Measurements from ENCODE around the gene TRPM8.

The TRPM8 gene

DNA sequence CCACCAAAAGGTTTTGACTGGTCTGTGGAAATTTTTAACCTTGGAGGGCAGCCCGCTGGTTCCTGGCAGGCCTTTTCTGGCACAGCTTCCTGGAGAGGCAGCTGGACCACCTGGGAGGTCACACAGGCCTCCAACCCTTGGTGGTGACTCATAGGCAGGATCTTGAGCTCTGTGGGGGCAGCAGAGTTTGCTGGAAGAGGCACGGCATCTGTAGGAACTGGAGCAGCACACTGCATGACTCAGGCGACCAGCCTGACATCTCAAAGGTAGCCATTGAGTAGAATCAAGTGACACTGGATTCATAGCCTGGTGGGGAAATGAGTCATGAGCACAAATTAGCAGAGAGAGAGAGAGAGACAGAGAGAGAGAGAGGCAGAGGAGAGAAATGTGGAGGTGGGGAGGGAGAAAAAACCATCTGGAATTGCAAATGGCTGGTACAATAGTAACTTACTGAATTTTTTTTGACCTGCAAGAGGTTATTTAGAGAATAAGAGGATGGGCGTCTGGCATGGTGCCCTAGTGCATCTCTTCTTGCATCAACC, 57.4 kb downstream of the TRPM8 start:
- peak; percentile 79 for DNase-seq (ENCODE audit: low read depth)

DNA sequence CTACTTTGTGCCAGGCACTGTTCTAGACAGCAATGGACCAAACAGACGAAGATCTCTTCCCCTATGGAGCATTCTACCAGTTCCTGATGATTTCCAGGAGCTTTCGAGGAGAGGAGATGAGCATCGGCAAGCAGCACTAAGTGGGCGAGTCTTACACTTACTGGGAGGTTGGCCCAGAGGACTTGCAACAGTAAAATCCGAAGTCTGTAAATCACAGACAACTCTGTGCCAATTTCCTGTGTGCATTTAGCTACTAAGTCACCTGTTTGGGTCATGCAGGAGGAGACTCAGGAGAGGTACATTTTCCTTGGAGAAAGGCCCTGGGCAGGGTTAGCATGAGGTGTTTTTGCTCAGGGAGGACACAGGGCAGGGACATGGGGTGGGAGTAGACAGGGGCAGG, 58.9 kb downstream of the TRPM8 start:
- no peak for DNase-seq (ENCODE audit: low read depth)

DNA sequence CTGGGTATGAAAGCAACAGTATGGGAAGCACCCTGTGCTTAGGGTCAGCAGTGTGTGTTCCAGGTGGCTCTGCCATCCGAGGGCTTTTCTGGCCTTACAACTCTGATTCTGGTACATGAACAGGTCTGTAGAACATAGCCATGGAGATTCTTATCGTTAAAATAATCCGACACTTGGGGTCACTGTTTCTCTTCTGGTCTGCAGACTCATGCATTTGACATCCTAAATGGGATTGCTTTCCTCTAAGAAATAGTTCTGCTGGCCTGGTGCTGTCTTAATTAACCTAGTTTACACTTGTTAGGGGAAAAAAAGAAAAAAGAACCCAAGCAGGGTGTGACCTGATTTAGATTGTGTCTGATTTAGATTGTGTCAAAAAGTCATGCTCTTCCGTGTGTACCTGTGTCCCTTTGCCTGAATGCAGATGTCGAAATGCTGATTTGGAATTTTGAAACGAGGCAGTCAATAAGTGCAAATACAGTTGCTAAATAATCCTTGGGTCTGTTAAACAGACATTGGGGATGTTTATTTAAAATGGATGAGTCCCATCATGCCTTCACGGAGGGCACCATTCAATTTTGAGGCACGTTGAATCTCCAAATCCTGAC, 59.6 kb downstream of the TRPM8 start:
- peak; percentile 56 for DNase-seq (ENCODE audit: low read depth)

DNA sequence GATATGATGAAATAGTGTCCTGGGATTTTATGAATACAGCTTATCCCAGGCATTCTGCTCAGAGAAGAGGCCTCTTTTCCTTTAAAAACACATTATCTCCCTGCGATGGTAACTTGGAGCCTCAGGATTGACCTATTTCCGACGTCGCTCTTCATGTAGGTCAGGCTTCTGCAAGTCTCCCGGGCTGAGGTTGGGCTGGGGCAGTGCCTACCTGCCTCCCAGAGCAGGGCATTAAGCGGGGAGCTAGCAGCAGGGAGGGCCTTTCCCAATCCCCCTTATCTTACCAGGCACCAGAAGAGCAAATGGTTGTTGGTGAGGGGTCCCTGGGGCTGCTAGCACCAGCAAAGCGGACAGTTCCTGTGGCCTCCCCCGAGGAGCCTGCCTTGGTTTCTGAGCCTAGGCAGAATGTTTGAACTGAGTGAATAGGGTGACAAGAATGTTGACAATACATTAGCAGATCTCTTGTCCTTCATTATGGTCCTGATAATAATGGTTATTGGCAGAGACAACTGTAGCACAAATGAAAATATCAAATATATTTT, 60.2 kb downstream of the TRPM8 start:
- DNase-seq (ENCODE audit: low read depth), result no peak

DNA sequence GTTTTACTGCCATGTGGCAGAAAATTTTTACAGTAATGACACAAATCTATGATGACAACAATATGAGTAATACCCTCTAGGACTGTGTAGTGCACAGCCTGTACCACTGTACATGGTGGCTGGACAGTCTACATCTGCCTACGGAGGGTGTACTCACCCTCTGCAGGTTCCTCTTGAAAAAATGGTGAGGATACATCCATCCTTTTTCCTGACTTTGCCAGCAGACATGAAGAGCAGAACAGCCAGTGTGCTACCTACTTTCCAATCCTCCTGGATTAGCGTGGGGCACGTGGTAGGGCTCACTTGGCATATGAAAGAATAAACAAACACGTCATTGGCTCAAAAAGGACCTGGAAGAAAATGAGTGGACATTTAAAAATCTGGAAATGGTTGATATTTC, 62.6 kb downstream of the TRPM8 start:
- peak; percentile 10 for DNase-seq (ENCODE audit: low read depth)

DNA sequence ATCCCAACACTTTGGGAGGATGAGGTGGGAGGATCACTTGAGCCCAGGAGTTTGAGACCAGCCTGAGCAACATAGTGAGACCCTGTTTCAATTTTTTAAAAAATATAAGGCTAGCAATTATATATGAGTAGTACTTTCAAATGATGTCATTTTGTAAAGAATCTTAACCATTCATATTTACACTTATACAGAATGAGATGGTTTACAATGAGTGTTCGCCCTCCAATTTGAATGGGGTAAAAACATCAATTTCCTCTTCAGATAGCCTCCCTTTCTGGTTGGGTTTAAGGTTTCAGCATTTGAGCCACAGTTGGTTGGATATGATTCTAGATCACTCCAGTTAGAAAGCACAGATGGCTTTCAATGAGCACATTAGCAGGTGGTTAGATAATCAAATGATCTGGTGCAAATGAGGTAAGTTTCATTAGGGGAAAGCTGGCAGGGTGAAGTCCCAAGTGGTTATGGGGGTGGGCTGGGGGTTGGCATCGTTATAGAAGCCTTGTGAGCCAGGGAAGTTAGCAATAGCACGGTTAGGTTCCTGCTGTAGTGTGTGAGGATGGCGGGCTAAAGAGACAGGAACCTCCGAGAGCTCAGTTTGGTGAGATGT, 63.9 kb downstream of the TRPM8 start:
- DNase-seq (ENCODE audit: low read depth), result no peak

DNA sequence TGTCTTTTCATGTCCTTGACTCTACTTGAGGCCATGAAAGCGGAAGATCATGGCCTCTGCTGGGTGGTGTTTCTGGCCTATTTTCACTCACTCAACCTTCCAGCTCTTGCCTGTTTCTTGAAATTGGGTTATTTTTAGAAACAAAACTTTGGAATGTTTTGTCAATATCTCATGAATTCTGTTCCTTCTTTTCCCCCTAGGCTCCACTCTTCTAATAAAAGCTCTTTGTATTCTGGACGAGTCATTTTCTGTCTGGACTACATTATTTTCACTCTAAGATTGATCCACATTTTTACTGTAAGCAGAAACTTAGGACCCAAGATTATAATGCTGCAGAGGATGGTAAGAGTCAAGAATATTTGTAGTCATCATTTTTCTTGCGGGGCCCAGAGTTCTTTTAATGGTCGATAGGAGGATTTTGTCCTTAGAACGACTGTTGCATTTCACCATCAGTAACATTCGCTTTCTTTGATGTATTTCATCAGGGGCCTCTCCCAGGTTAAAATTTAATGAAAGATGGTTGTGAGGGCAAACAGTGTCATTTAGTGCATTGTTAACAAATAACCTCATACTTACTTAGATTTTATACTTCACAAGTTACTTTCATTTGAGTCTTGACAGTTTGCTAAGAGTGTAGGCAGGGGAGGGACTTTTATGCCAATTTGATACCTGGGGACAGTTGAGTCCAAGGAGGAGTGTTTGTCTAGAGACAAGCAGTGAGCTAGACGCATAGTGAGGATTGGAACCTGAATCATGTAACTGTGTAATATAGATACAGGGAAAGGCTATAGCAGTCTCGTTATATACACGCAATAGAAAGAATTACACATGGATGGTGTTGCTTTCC, 64.6 kb downstream of the TRPM8 start:
- no peak for DNase-seq (ENCODE audit: low read depth)

DNA sequence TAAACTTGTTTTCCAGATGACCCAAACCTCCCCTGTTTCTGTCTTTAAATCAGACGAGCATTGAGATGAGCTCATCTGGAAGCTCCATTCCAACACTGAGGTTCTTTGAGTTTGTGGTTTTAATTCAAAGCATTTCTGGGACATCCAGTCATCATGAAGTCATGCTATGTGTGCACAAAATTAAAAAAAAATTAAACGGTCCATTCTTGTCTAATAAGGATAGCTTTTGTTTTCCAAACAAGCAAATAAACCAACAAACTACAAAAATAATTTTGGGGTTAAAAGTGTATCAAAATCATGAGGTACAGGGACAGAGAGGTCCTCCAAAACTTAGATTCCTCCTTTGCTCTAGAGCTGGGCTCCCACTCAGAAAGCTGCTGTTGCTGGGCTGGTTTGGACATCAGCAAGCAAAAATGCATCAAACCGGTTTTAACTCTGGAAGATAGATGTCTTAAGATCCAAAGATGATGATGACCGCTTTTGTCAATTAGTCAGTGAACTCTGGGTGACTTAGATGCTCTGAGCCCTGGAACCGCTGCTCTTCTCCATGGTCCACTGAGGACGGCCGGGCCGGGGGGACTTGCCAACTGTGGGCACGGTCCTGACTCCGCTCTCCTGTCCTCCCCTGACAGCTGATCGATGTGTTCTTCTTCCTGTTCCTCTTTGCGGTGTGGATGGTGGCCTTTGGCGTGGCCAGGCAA, 65.4 kb downstream of the TRPM8 start:
- DNase-seq (ENCODE audit: low read depth), result peak; percentile 81

DNA sequence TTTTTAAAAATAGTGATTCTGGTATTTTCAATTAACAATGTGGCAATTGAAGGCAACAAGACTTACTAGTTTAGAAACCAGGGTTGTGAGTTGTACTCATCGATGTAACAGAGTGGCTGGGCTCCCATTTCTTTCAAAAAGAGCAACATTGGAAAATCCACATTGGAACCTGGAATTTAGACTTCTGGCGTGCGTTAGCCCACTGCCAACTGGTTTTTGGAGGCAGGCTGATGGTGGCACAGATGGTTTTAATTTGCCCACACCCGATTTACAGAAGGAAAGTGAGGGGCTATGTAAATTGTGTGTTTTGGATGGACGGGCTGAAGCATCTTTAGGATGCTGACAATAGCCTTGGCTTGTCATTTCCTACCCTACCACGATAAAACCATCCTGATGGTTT, 66.3 kb downstream of the TRPM8 start:
- DNase-seq (ENCODE audit: low read depth), result no peak

DNA sequence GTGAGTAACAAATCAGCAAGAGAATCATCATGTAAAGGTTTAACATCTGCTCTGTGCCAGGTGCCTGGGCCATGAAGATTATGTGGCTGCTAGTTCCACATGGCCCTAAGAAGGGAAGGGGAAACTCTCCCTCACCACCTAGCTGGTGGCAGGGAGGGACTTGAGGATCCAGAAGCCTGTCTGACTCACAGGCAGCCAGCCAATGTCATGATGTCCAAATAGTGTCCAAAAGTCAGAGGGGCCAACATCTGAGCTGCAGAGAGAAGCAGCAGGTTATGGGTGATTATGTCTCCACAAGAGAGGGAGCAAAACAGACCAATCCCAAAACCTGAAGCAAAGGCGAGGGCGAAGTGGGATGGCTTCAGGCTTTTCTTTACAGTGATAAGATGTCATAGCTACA, 71.4 kb downstream of the TRPM8 start:
- no peak for DNase-seq (ENCODE audit: low read depth)

DNA sequence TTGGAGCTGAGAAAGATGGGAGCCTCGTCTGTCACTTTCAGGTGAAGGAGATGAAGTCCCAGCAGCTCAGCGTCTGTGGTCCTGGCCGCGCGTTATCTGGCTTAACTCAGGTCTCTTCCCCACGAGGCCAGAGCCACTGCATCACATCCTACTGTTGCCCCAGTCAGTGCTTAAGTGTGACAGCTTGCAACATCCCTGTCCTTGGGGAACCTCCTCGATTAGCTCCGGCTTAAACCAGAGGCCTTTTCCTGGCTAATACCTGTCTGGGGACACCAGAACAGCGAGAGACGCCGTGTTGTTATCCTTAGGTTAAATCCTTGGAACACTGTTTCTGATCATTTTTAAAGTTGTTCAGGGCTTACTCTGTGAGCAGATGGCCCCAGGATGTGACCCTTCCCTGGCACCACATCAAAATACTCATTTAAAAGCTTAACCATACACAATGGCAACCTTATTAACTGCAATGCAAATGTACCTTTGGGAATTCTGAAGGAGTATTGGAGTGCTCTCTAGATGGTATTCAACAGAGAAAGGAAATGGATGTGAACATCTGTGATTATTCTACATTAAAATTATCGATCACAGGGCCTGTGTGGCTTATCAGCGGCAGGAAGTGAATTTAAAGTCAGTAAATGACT, 72.2 kb downstream of the TRPM8 start:
- DNase-seq (ENCODE audit: low read depth), result no peak

DNA sequence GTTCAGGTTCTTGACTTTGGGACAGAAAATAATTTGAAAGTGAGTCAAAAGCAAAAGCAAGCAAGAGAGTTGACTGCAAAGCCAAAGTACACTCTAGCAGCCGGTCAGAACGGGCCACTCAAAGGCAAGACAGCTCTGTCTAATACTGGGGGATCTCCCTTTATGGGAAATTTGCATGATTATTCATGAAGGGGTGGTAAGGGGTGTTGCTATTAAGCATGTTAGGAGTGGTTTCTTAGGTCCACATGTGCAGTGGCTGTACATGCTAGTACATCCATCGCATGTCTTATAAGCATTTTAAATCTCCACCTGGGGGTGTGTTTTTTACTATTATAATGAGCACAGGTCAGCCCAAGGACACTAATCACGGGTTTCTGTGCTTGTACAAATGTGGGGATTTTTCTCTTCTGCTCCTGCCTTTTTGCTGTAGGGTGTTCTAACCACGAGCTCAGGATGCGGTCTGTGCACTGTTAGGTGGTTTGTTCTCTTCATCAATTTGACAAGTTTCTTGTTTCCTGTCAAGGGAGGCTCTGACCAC, 73.2 kb downstream of the TRPM8 start:
- no peak for DNase-seq (ENCODE audit: low read depth)

DNA sequence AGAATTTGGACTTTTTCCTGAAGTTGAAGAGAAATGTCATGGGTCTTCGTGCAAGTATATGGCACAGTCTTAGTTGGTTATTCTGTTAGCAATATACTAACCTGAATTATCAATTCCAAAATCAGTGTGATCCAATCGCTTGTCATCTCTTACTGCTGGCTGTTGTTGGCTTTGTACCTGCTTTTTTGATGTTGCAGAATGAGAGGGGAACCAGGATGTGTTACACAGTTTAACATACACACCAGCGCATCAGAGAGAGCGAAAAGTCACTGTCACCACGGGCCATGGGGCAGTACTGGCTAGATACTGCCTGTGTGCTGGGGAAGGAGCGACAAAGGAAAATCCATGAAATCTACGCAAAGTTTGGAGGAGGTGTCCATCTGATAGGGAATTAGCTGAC, 74.0 kb downstream of the TRPM8 start:
- no peak for DNase-seq (ENCODE audit: low read depth)

DNA sequence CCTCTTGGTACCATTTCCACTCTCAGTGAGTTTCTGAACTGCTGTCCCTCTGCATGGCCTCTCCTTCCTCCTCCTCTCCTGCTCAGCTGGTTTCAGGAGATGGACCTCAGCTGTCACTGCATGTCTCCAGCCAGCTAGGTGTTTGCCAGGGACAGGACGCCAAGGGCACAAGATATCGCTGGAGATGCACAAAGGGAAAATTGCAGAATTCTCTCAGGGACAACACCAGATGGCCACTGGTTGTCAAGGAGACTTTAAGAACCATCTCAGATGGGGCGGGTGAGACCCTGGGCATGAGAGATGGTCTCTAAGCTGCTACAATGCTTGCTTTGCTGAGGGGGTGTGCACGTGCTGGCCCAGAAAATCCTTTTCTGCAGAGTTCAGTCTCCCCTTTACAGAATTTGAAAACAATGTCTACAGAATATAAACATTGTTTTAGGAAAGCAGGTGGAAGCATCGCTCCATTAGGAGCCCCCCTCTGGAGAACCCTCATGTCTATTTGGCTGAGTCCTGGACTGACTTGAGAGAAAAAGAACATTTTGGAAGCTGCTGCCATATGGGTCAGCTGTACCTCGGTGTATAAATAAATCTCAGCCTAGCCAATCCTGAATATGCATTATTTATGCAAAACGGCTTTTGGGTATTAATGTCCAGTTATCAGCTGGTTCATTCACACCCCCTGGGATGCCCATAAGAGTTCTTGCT, 75.5 kb downstream of the TRPM8 start:
- DNase-seq (ENCODE audit: low read depth), result no peak

DNA sequence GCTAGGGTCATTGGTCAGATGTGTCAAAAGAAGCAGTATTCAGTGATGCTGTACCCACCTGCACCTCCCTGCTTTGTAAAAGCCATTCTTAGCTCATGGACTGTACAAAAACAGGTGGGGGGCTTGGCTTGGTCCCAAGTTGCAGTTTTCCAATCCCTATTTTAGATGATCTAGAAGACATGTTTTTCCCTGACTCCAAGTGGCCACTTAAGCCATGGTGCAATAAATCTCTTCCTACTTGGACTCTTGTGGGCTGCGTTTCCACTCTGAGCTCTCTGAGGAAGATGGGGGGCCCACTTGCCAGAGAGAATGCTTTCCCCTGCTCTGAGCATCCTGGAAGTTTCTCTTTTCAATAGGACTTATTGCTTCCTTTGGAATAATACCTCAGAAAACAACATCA, 76.3 kb downstream of the TRPM8 start:
- DNase-seq (ENCODE audit: low read depth), result no peak

DNA sequence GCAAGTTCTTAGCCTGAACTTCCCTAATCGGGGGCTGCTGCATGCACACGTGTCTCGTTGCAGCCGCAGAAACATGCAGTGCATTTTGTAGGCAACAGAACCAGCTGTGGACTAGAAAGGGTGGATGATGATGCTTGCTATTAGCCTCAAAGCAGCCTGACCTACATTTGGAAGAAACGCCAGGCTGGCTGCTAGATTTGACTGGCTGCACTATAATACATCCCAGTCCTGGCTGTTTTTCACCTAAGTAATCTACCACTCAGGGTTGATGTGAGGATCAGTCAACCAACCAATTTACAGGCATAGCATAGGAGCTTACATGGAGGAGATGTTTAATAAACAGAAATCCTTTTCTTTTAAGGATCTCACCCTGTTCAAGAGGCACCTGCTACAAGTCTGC, 77.0 kb downstream of the TRPM8 start:
- DNase-seq (ENCODE audit: low read depth), result no peak

DNA sequence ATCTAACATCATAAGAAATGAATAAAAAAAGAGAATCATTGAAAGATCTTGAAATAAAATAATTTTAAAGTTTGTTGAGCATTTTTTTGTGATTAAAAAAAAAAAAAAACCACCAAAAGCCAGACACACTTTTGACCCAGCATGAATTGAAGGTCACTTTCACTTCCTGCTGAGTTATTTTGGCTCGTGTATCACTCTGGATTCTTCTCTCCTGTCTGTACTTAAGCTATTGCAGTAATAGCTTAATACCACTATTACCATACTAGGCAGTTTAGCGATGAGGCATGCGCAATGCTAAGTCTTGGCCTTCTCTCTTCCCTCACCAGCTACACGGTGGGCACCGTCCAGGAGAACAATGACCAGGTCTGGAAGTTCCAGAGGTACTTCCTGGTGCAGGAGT, 78.8 kb downstream of the TRPM8 start:
- DNase-seq (ENCODE audit: low read depth), result no peak

DNA sequence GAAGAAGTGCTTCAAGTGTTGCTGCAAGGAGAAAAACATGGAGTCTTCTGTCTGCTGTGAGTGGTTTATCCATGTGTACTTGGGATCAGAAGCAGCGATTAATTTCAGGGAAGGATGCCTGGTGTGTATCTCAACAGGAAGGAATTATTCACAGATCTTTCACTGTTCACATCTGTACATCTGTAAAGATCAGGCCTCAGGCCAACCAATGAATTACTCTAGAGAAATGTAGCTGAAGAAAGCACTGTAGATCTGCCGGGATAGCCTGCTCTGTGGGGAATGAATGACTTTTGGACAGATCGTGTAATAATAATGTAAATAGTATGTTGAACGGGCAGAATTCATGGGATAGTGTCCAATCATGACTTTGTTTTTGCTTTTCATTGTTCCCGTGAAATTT, 79.3 kb downstream of the TRPM8 start:
- DNase-seq (ENCODE audit: low read depth), result no peak

DNA sequence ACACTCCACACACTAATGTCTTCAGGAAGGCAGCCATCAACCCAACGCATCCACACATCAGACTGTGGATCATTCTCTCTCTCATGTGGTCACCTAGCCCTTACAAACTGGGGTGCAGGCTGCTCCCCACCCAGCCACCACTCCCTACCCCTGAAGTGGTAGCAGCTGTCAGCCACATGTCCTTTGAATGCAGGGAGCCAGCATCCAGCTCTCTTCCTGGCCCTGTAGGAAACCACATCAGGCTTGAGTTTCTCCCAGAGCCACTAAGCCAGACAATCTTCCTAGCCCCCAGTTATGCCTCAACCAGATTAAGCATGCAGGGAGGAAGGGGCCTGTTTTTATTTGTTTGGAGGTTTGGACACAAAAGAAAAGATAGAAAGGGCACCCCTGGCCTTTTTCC, 80.5 kb downstream of the TRPM8 start:
- DNase-seq (ENCODE audit: low read depth), result no peak

DNA sequence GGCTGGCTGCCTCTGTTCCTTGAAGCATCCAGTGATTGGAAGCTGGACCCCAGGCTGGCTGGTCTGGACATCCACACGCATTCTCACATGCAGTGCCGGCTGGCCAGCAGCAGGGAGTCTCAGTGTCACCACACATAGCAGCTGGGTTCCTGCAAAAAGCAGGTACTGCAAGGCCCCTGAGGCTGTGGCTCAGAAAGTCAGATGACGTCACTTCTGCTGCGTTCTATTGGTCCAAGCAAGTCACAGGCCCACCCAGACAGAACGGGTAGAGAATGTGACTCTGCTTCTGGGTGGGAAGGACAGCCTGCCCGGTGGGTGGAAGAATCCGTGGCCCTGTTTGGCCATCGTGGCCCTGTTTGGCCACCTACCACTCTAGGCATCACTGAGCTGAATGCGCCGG, 82.0 kb downstream of the TRPM8 start:
- DNase-seq (ENCODE audit: low read depth), result no peak
